Measurements from ENCODE around the gene MZF1.

- no peak for TF ChIP-seq GATA2 (IDR thresholded peaks at IDR 0.05; ENCODE audit: low read depth, low read length)
- TF ChIP-seq GATA3 (IDR thresholded peaks at IDR 0.05; ENCODE audit: low read depth, low read length), result no peak
Observed at GRCh38 chr19:58519355-58520256, 53.5 kb downstream of the MZF1 start, which contains the start of gene ZBTB45.
